Neural crest cell (in vitro differentiated cells): Measurements from ENCODE around the gene PDAP1. TPM values are rescaled to one million over a fixed set of nuclear protein-coding genes. Genes with fewer than 3 reads are reported as not detected.
A peak's percentile ranks its signal among the peaks of the same experiment; 100 is the strongest.

Experiments
- DNase-seq: peaks from one replicate; pipeline ENCODE4 v3.0.0; 2021; ENCODE audit warnings: low read depth, mixed read lengths, low spot score
- H3K27ac Mint-ChIP-seq: one replicate; pipeline ENCODE4 v1.8.0; 2021; ENCODE audit warnings: mild to moderate bottlenecking, mixed read lengths; ENCODE audit not compliant: unreplicated experiment
- H3K27me3 Mint-ChIP-seq: 2 replicates; pipeline ENCODE4 v1.8.0; 2021; ENCODE audit warnings: low read depth, mild to moderate bottlenecking, mixed read lengths
- H3K36me3 Mint-ChIP-seq: 2 replicates; pipeline ENCODE4 v1.8.0; 2021; ENCODE audit warnings: low read depth, mild to moderate bottlenecking, mixed read lengths
- H3K4me1 Mint-ChIP-seq: 2 replicates; pipeline ENCODE4 v1.8.0; 2021; ENCODE audit warnings: mixed read lengths
- H3K4me3 Mint-ChIP-seq: one replicate; pipeline ENCODE4 v1.8.0; 2021; ENCODE audit warnings: mild to moderate bottlenecking, mixed read lengths
- H3K9me3 Mint-ChIP-seq: 2 replicates; pipeline ENCODE4 v1.8.0; 2021; ENCODE audit warnings: mixed read lengths
- CTCF ChIP-seq: fragments of 200-600 bp; sonication (generic); conservative IDR thresholded peaks from 2 replicates; pipeline ENCODE4 v1.5.0; 2021; ENCODE audit warnings: antibody characterized with exemption, mild to moderate bottlenecking
- total RNA-seq: library from RNA; stranded (reverse); gene quantifications from 2 replicates; pipeline ENCODE4 v1.2.1, GENCODE V29; 2021

The PDAP1 gene
- total RNA-seq, 1 donor from 2014 or later: 146 TPM

GRCh38 chr7:99453105-99453504 is 44.7 kb upstream of the PDAP1 start:
- Mint-ChIP-seq H3K27ac (no peak overlapping the region), H3K36me3 (peaks cover 14% of the 10 kb centered on the region), H3K4me1 (no peaks in the 10 kb centered on the region), H3K4me3 (peak overlapping the region; percentile 38), H3K9me3 (no peaks in the 10 kb centered on the region), H3K27me3 (no peaks in the 10 kb centered on the region)
- TF ChIP-seq CTCF: no peak
- DNase-seq: no peak

GRCh38 chr7:99452541-99452940 is 44.1 kb upstream of the PDAP1 start:
- DNase-seq: no peak
- H3K36me3 Mint-ChIP-seq: peaks cover 14% of the 10 kb centered on the region
- no peak for TF ChIP-seq CTCF
- no peak overlapping the region for H3K4me3 Mint-ChIP-seq
- no peaks in the 10 kb centered on the region for H3K4me1 Mint-ChIP-seq
- no peaks in the 10 kb centered on the region for H3K27me3 Mint-ChIP-seq
- no peak overlapping the region for H3K27ac Mint-ChIP-seq
- no peaks in the 10 kb centered on the region for H3K9me3 Mint-ChIP-seq

DNA sequence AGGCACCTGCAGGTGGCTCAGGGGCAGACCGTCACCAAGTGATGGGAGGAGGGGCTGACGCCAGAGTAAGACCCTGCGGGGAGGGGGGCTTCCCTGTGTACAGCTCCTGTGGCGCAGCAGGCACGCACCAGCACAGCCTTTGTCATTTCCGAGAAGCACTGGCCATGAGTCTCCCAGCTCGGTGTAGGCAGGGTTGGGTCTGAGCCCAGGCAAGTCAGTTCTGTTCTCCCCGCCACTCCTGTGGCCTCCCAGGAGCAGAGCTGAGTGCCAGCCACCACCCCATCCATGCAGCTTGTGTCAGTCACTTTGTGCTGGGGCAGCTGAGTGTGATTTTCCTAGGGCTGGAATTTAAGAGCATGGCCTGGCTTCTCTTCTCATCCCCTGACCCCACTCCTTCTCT is 43.5 kb upstream of the PDAP1 start:
- peaks cover 14% of the 10 kb centered on the region for H3K36me3 Mint-ChIP-seq

GRCh38 chr7:99449326-99449725 is 40.9 kb upstream of the PDAP1 start:
- Mint-ChIP-seq H3K9me3 (no peaks in the 10 kb centered on the region), H3K4me1 (peaks cover 6% of the 10 kb centered on the region), H3K4me3 (peak overlapping the region; percentile 62), H3K27ac (no peak overlapping the region), H3K36me3 (peaks cover 21% of the 10 kb centered on the region), H3K27me3 (no peaks in the 10 kb centered on the region)
- no peak for TF ChIP-seq CTCF
- DNase-seq: no peak

More for the DNA sequence above, 43.5 kb upstream of the PDAP1 start:
- no peak for DNase-seq
- Mint-ChIP-seq H3K4me3 (no peak overlapping the region), H3K4me1 (no peaks in the 10 kb centered on the region), H3K27me3 (no peaks in the 10 kb centered on the region), H3K9me3 (no peaks in the 10 kb centered on the region), H3K27ac (no peak overlapping the region)
- no peak for TF ChIP-seq CTCF

- H3K9me3 Mint-ChIP-seq: no peaks in the 10 kb centered on the region
- H3K36me3 Mint-ChIP-seq: peaks cover 18% of the 10 kb centered on the region
- DNase-seq: no peak
- TF ChIP-seq CTCF: no peak
- peak overlapping the region; percentile 12 for H3K27ac Mint-ChIP-seq
- H3K27me3 Mint-ChIP-seq: no peaks in the 10 kb centered on the region
- H3K4me1 Mint-ChIP-seq: peaks cover 8% of the 10 kb centered on the region
- no peak overlapping the region for H3K4me3 Mint-ChIP-seq
Measured at GRCh38 chr7:99448855-99449254, 40.5 kb upstream of the PDAP1 start.

DNA sequence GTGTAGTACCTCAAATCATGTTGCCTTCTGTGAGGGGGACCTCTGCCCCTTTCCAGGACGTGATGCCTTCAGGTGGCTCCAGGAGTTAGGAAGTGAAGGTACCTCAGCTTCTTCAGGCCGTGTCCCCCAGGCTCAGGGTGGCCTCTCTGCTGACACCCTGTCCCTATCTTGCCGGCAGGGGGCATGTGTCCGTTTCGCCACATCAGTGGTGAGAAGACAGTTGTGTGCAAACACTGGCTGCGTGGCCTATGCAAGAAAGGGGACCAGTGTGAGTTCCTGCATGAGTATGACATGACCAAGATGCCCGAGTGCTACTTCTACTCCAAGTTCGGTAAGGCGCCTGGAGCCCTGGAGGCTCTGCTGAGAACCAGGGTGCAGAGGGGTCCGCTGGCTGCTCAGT is 39.5 kb upstream of the PDAP1 start:
- H3K4me1 Mint-ChIP-seq: peaks cover 8% of the 10 kb centered on the region
- H3K27me3 Mint-ChIP-seq: no peaks in the 10 kb centered on the region
- no peak overlapping the region for H3K27ac Mint-ChIP-seq
- no peaks in the 10 kb centered on the region for H3K9me3 Mint-ChIP-seq
- no peak for DNase-seq
- no peak overlapping the region for H3K4me3 Mint-ChIP-seq
- peaks cover 15% of the 10 kb centered on the region for H3K36me3 Mint-ChIP-seq
- peak; percentile 19 for TF ChIP-seq CTCF
